ENCODE measurements around the gene BCL2L11.
A peak's percentile ranks its signal among the peaks of the same experiment; 100 is the strongest.
"Not testable (repeated sequence)": the region's sequence is repeated elsewhere in the genome, so short reads cannot be mapped to it uniquely, and the experiment has no call there.

BCL2L11 gene, protein sequence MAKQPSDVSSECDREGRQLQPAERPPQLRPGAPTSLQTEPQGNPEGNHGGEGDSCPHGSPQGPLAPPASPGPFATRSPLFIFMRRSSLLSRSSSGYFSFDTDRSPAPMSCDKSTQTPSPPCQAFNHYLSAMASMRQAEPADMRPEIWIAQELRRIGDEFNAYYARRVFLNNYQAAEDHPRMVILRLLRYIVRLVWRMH

GRCh38 chr2:111120253-111121027 is at the start of gene BCL2L11:
TSS of gene BCL2L11 (plus strand) at chr2:111120914. CDS start at chr2:111123746, 2,832 bp downstream.
- DNase-seq: peak; percentile 95
- in situ Hi-C loops (cut with HindIII; ENCODE audit: low pct_ligation_motif_present, low pct_unique_long_range_greater_than_20kb, low sequenced_read_pairs): no loop called here

- peak; percentile 87 for DNase-seq
- in situ Hi-C loops (cut with HindIII; ENCODE audit: low pct_ligation_motif_present, low pct_unique_long_range_greater_than_20kb, low sequenced_read_pairs): no loop called here
These were observed 49.0 kb upstream of the BCL2L11 start for GRCh38 chr2:111071600-111072171.

DNA sequence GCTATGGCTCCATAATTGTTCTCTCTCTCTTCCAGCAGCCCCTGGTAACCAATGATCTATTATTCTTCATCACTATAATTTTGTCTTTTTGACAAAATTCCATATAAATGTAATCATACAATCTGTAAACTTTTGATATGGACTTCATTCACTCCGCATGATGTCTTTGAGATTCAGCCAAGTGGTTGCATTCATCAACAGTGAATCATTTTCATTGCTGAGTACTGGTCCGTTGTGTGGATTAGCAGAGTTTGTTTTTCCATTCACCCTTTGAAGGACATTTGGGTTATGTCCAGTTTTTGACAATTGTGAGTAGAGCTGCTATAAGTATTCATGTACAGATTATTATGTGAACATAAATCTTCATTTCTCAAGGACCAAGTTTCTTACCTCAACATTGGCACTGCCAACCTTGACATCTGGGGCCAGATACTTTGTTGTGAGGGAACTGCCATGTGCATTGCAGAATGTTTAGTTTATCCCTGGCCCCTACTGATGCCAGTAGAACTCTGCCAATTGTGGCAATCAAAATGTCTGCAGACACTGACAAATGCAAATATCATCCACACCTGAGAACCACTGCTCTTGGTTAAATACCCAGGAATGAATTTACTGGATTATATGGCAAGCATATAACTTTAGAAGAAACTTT is 48.4 kb upstream of the BCL2L11 start:
- in situ Hi-C loops (cut with HindIII; ENCODE audit: low pct_ligation_motif_present, low pct_unique_long_range_greater_than_20kb, low sequenced_read_pairs): no loop called here
- peak; percentile 87 for DNase-seq

- in situ Hi-C loops (cut with HindIII; ENCODE audit: low pct_ligation_motif_present, low pct_unique_long_range_greater_than_20kb, low sequenced_read_pairs); DNase-seq: not testable (repeated sequence)
These were observed 38.1 kb upstream of the BCL2L11 start for GRCh38 chr2:111082659-111083058.

- in situ Hi-C loops (cut with HindIII; ENCODE audit: low pct_ligation_motif_present, low pct_unique_long_range_greater_than_20kb, low sequenced_read_pairs): no loop called here
- DNase-seq: no peak
These were observed 28.9 kb upstream of the BCL2L11 start for GRCh38 chr2:111091811-111092211.

GRCh38 chr2:111094691-111095090 is 26.0 kb upstream of the BCL2L11 start:
- in situ Hi-C loops (cut with HindIII; ENCODE audit: low pct_ligation_motif_present, low pct_unique_long_range_greater_than_20kb, low sequenced_read_pairs): no loop called here
- no peak for DNase-seq

GRCh38 chr2:111095434-111095833 is 25.3 kb upstream of the BCL2L11 start:
- in situ Hi-C loops (cut with HindIII; ENCODE audit: low pct_ligation_motif_present, low pct_unique_long_range_greater_than_20kb, low sequenced_read_pairs): no loop called here
- DNase-seq: no peak

GRCh38 chr2:111099402-111099801 is 21.3 kb upstream of the BCL2L11 start:
- no peak for DNase-seq
- in situ Hi-C loops (cut with HindIII; ENCODE audit: low pct_ligation_motif_present, low pct_unique_long_range_greater_than_20kb, low sequenced_read_pairs): no loop called here

DNA sequence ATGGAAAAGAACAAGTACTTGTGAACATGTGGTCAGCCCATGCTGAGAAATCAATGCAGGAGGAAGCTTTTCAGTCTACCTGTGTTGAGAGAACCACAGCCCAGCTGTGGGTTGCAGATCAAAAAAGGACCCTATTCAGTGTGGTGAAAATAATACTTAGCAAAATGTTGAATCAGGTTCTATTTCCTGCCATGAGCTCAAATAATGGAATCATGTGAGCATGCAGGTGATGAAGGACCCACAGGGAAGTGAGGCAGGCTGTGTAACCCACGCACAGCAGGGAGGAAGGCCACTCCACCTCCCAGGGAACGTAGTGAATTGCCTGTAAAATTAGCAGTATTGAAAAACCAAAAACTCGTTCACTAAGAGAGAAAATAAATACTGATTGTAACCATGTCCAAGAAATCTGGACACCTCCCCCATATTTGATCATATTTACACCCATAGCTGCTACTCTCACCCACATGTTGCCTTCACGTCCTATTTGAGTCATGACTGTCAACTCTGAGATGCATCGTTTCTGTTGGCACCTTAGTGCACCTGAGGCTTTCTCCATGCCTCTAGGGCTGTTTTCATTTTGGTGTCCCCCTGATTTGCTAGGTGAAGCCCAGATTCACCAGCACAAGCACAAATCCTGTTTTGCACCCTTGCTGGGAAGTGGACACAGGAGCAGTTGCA is 20.5 kb upstream of the BCL2L11 start:
- in situ Hi-C loops (cut with HindIII; ENCODE audit: low pct_ligation_motif_present, low pct_unique_long_range_greater_than_20kb, low sequenced_read_pairs): no loop called here
- no peak for DNase-seq

DNA sequence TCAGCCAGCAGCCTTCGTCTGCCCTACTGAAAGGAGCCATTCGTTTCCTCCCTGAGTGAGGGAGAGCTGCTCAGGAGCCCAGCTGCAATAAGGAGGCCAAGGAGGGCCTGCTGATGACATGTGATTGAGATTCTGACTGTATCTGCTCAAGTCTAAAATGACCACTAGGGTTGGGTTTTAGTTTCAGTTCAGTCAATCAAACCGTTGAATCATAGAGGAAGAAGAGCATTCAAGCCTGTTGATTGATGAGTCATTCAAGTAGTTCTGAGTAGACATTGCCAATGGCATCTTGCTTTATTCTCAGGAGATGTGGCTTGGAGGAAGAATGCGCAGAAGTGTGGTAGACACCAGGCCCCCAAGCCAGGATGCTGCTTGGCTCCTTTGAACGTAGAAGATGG is 19.9 kb upstream of the BCL2L11 start:
- in situ Hi-C loops (cut with HindIII; ENCODE audit: low pct_ligation_motif_present, low pct_unique_long_range_greater_than_20kb, low sequenced_read_pairs): no loop called here
- DNase-seq: peak; percentile 70

GRCh38 chr2:111101592-111101991 is 19.1 kb upstream of the BCL2L11 start:
- DNase-seq: no peak
- in situ Hi-C loops (cut with HindIII; ENCODE audit: low pct_ligation_motif_present, low pct_unique_long_range_greater_than_20kb, low sequenced_read_pairs): no loop called here

DNA sequence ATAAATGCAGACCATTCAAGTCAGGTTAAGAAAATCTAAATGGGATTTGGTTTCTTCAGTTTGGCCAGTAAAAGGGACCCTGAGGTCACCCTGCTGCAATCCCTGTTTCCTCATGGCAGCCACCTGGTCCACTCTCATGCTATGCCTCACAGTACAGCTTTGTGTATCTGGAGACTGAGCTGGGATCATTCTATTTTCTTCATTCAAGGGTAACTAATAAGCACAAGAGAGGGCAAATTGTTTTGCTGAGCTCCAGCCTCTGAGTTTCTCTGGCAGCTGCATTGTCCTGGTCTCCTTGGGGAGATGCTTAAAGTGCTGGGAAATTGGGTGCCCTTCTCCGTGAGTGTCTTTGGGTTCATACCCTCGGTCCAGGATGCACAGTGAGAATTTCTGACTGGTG is 18.5 kb upstream of the BCL2L11 start:
- in situ Hi-C loops (cut with HindIII; ENCODE audit: low pct_ligation_motif_present, low pct_unique_long_range_greater_than_20kb, low sequenced_read_pairs): no loop called here
- no peak for DNase-seq

DNA sequence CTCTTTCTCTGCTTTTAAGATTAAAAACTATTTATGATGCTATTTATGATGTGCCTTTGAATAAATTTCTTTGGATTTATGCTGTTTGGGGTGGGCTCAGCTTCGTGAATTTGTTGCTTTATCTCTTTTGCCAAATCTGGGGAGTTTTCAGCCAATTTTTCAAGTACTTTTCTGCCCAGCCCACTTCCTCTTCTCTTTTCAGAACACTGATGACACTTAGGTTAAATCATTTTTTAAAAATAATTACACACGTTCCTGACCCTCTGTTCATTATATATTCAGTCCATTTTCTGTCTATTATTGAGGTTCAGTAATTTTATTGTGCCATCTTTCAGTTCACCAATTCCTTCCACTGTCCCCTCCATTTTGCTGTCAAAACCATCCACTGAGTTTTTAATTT is 14.8 kb upstream of the BCL2L11 start:
- in situ Hi-C loops (cut with HindIII; ENCODE audit: low pct_ligation_motif_present, low pct_unique_long_range_greater_than_20kb, low sequenced_read_pairs): no loop called here
- DNase-seq: no peak

GRCh38 chr2:111106706-111107105 is 14.0 kb upstream of the BCL2L11 start:
- in situ Hi-C loops (cut with HindIII; ENCODE audit: low pct_ligation_motif_present, low pct_unique_long_range_greater_than_20kb, low sequenced_read_pairs): no loop called here
- DNase-seq: no peak

DNA sequence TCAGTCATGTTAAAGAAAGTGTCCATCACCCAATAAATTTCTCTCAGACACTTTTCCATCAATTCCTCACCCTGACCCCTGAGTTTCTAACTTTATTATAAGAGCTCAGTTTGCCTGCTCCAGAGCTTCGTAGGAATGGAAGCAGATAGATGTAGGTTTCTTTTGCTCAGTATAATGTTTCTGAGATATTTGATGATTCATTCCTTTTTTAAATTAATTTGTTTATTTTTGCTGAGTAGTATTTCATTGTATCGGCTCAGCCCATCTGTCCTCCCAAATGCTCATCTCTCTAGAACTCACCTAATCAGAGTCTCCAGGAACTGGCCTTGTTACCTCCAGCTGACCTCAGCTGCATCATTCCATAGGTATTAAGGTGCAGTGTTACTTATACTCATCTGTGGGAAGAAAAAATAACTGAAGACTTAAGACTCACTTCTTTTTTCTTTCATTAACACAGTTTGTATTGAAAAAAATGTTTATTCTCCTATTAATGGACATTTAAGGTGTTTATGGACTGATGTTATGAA is 11.9 kb upstream of the BCL2L11 start:
- in situ Hi-C loops (cut with HindIII; ENCODE audit: low pct_ligation_motif_present, low pct_unique_long_range_greater_than_20kb, low sequenced_read_pairs): no loop called here
- no peak for DNase-seq

GRCh38 chr2:111111101-111111755 is 9.5 kb upstream of the BCL2L11 start:
- in situ Hi-C loops (cut with HindIII; ENCODE audit: low pct_ligation_motif_present, low pct_unique_long_range_greater_than_20kb, low sequenced_read_pairs): no loop called here
- no peak for DNase-seq

GRCh38 chr2:111113838-111114237 is 6.9 kb upstream of the BCL2L11 start:
- DNase-seq: no peak
- in situ Hi-C loops (cut with HindIII; ENCODE audit: low pct_ligation_motif_present, low pct_unique_long_range_greater_than_20kb, low sequenced_read_pairs): no loop called here

- in situ Hi-C loops (cut with HindIII; ENCODE audit: low pct_ligation_motif_present, low pct_unique_long_range_greater_than_20kb, low sequenced_read_pairs): no loop called here
These were observed 4.5 kb upstream of the BCL2L11 start for GRCh38 chr2:111116011-111116746.

More at GRCh38 chr2:111116011-111116746, 4.5 kb upstream of the BCL2L11 start:
- DNase-seq: no peak
